ENCODE measurements around the gene GTF2E1.
"Not testable (repeated sequence)": the region's sequence is repeated elsewhere in the genome, so short reads cannot be mapped to it uniquely, and the experiment has no call there.

DNA sequence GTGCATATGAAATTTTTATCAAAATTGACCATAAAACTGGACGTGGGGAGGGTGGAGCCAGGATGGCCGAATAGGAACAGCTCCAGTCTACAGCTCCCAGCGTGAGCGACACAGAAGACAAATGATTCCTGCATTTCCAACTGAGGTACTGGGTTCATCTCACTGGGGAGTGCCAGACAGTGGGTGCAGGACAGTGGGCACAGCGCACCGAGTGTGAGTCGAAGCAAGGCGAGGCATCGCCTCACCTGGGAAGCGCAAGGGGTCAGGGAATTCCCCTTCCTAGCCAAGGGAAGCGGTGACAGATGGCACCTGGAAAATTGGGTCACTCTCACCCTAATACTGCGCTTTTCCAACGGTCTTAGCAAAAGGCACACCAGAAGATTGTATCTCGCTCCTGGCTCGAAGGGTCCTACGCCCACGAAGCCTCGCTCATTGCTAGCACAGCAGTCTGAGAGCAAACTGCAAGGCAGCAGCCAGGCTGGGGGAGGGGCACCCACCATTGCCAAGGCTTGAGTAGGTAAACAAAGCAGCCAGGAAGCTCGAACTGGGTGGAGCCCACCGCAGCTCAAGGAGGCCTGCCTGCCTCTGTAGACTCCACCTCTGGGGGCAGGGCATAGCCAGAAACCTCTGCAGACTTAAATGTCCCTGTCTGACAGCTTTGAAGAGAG lies 23.2 kb upstream of the GTF2E1 start:
- TF ChIP-seq, protein P1, sequence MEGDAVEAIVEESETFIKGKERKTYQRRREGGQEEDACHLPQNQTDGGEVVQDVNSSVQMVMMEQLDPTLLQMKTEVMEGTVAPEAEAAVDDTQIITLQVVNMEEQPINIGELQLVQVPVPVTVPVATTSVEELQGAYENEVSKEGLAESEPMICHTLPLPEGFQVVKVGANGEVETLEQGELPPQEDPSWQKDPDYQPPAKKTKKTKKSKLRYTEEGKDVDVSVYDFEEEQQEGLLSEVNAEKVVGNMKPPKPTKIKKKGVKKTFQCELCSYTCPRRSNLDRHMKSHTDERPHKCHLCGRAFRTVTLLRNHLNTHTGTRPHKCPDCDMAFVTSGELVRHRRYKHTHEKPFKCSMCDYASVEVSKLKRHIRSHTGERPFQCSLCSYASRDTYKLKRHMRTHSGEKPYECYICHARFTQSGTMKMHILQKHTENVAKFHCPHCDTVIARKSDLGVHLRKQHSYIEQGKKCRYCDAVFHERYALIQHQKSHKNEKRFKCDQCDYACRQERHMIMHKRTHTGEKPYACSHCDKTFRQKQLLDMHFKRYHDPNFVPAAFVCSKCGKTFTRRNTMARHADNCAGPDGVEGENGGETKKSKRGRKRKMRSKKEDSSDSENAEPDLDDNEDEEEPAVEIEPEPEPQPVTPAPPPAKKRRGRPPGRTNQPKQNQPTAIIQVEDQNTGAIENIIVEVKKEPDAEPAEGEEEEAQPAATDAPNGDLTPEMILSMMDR (IDR thresholded peaks at IDR 0.05 in 2 of 3, conservative IDR thresholded peaks at IDR 0.05 in 1 of 3; ENCODE audit: borderline replicate concordance in 1 of 3, insufficient read depth in 1 of 3, low read depth in 2 of 3, low read length in 2 of 3) = not testable (repeated sequence)
- TF ChIP-seq POLR2A (IDR thresholded peaks at IDR 0.05; ENCODE audit: borderline replicate concordance, extremely low read depth, insufficient read depth, insufficient read length); TCF7L2 (IDR thresholded peaks at IDR 0.05; ENCODE audit: borderline replicate concordance, extremely low read depth, insufficient read depth, insufficient read length); EZH2phosphoT487 (IDR thresholded peaks at IDR 0.05; ENCODE audit: borderline replicate concordance); POLR2AphosphoS5 (IDR thresholded peaks at IDR 0.05; ENCODE audit: low read depth, low read length); RAD21 (IDR thresholded peaks at IDR 0.05; ENCODE audit: low read depth): not testable (repeated sequence)
- TF ChIP-seq, protein P2, sequence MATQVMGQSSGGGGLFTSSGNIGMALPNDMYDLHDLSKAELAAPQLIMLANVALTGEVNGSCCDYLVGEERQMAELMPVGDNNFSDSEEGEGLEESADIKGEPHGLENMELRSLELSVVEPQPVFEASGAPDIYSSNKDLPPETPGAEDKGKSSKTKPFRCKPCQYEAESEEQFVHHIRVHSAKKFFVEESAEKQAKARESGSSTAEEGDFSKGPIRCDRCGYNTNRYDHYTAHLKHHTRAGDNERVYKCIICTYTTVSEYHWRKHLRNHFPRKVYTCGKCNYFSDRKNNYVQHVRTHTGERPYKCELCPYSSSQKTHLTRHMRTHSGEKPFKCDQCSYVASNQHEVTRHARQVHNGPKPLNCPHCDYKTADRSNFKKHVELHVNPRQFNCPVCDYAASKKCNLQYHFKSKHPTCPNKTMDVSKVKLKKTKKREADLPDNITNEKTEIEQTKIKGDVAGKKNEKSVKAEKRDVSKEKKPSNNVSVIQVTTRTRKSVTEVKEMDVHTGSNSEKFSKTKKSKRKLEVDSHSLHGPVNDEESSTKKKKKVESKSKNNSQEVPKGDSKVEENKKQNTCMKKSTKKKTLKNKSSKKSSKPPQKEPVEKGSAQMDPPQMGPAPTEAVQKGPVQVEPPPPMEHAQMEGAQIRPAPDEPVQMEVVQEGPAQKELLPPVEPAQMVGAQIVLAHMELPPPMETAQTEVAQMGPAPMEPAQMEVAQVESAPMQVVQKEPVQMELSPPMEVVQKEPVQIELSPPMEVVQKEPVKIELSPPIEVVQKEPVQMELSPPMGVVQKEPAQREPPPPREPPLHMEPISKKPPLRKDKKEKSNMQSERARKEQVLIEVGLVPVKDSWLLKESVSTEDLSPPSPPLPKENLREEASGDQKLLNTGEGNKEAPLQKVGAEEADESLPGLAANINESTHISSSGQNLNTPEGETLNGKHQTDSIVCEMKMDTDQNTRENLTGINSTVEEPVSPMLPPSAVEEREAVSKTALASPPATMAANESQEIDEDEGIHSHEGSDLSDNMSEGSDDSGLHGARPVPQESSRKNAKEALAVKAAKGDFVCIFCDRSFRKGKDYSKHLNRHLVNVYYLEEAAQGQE (IDR thresholded peaks at IDR 0.05; ENCODE audit: low read depth) = not testable (repeated sequence)
